ENCODE measurements around the gene KIF21B.
"Not testable (repeated sequence)": the region's sequence is repeated elsewhere in the genome, so short reads cannot be mapped to it uniquely, and the experiment has no call there.

The KIF21B gene

DNA sequence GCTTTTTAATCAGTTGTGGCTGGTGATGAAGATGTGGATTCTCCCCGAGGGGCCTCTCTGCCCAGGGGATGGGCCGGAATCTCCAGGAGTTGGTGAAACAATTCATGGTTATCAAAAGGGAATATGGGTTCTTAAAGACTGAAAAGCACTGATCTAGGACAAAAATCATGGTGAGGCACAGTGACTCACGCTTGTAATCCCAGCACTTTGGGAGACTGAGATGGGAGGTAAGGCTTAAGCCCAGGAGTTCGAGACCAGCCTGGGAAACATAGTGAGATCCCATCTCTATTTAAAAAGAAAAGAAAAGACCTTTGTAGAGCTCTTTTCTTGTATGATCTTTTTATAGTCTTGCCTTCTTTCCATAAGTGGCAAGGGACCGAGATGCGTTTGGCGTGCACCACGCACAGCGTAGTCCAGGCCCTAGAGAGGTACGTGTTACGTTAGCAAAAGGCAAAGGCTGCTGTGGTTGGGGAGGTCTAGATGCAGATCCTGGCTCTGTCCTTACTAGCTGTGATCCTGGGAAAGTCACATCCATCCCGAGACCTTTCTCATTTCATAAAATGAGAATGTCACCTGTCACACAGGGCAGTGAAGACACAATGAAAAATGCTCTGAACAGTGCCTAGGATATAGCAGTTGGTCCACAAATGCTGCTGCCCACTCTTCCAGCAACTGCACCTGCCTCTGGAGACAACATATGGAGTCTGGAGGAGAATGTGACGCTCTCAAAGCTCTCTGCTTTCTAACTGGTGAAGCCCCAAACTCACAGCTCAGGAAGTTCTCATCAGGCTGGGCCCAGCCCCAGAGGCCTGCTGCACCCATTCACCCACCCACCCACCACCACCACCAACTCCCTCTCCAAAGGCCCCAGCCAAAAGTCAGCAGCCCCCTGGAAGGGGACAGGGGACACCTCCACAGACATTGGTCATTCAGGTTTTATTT, 54.8 kb downstream of the KIF21B start:
- no peak for DNase-seq (ENCODE audit: low read depth)
- no peak overlapping the region for H3K4me3 ChIP-seq (ENCODE audit: low read length)
- TF ChIP-seq, protein P1, sequence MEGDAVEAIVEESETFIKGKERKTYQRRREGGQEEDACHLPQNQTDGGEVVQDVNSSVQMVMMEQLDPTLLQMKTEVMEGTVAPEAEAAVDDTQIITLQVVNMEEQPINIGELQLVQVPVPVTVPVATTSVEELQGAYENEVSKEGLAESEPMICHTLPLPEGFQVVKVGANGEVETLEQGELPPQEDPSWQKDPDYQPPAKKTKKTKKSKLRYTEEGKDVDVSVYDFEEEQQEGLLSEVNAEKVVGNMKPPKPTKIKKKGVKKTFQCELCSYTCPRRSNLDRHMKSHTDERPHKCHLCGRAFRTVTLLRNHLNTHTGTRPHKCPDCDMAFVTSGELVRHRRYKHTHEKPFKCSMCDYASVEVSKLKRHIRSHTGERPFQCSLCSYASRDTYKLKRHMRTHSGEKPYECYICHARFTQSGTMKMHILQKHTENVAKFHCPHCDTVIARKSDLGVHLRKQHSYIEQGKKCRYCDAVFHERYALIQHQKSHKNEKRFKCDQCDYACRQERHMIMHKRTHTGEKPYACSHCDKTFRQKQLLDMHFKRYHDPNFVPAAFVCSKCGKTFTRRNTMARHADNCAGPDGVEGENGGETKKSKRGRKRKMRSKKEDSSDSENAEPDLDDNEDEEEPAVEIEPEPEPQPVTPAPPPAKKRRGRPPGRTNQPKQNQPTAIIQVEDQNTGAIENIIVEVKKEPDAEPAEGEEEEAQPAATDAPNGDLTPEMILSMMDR (conservative IDR thresholded peaks at IDR 0.05; ENCODE audit: low read length): no peak

DNA sequence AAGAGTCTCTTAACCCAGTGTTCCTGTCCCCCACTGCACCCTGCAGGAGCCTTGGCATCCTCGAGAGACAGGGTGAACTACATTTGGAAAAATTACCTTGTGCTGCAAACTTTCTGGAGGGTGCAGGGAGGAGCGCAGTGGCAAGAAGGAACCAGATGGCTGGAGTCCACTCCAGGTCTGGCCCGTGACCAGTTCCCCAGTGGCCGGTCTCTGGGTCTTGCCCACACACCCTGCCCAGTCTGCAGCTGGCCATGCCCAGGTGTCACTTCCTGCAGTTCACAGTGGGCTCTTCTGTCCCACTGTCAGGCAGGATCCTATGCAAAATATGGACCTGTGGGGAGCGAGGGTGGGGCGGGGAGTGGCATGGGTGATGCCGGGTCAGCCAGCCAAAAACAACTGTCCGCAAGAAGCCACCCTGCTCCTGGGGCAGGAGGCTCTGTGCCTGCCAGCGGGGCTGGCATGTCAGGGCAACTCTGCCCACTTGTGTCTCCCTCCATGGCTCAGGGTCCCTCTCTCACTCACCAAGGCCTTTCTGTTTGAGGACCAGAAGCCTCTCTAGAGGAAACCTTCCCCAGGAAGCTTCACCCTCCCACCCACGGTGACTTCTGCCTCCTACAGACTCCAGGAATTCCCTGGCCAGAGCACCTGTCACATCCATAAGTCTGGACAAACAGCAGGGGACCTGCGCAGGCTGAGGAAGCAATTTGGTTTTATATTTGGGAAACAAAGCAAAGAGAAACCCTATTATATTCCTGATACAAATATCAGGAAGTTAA, 55.6 kb downstream of the KIF21B start:
- no peak for DNase-seq (ENCODE audit: low read depth)
- TF ChIP-seq, protein P1 (conservative IDR thresholded peaks at IDR 0.05; ENCODE audit: low read length): no peak
- H3K4me3 ChIP-seq (ENCODE audit: low read length): no peak overlapping the region

DNA sequence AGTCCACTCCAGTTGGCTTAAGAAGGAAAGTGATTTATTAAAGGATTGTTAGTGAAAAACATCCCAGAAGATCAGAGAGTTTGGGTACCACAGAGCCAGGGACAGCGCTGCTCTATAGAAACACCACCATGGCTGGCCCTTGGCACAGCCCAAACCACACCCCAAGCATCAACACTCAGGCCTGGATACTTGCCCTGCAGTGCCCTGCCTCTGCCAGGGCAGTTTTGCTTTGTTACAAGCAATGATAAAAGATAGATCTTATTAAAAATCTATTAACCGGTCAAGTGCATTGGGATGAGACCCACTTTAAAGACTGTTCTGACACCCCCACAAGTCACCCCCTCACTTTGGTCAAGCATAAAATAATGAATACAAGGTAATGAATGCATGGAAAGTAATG, 56.6 kb downstream of the KIF21B start:
- no peak for DNase-seq (ENCODE audit: low read depth)
- TF ChIP-seq, protein P1 (conservative IDR thresholded peaks at IDR 0.05; ENCODE audit: low read length): no peak
- H3K4me3 ChIP-seq (ENCODE audit: low read length): no peak overlapping the region

DNA sequence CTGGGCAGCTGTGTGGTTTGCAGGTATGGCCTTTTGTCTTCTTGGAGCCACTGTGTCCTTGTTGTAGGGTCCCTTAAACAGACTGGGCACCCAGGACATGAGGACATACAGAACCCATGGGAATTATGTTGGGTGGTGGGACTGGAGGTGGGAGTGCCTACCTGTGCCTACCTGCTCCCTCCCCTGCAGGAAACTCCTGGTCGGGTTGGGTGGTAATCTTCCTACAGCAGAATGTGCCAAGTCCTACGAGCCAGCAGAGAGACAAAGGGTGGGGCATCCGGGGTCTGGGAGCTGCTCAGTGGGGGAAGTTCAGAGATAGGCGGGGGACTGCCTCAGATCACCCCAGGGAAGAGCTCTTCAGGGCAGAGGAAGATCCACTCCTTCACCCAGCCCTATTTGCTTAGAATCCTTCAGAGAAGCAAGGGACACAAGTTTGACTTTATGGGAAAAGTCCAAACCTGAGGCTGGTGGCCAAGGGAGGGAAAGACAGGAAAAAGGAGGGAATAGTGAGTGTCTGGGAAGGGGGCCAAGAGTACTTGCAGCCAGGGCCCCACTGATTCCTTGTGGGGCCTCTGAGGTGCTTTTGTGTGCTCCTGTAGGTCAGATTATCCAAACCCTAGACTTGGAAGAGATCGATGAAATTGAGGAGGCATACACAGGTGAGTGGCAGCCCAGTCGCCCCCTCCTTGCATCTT, 58.3 kb downstream of the KIF21B start:
- H3K4me3 ChIP-seq (ENCODE audit: low read length): no peak overlapping the region
- DNase-seq (ENCODE audit: low read depth): no peak
- TF ChIP-seq, protein P1 (conservative IDR thresholded peaks at IDR 0.05; ENCODE audit: low read length): no peak

DNA sequence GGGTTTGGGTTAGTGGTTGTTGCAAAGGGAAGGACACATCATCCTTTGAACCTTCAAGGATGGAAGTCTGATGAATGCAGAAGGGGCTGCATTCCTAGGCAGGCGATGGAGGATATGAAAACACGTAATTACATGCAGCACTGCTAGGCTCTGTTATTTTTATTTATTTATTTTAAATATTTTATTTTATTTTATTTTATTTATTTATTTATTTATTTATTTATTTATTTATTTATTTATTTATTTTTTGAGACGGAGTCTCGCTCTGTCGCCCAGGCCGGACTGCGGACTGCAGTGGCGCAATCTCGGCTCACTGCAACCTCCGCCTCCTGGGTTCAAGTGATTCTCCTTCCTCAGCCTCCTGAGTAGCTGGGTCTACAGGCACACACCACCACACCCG, 59.6 kb downstream of the KIF21B start:
- not testable (repeated sequence) for H3K4me3 ChIP-seq (ENCODE audit: low read length); DNase-seq (ENCODE audit: low read depth)

DNA sequence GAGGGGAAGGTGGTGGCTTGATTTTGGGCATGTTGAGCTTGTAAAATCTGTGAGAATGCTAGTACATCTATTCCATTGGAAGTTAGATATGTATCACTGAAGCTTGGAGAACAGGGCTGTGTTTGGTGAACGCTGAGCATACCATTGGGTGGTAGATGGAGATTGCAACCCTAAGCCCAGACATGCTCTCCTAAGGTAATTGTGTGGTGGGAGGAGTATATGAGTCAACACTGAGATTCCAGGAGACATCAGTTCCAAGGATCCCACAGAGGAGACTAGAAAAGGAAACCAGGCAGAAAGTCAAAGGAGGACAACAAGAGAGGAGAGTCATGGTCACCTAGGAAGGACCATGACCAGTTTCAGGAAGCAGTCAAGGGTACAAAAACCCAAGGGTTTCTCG, 60.4 kb downstream of the KIF21B start:
- TF ChIP-seq, protein P1 (conservative IDR thresholded peaks at IDR 0.05; ENCODE audit: low read length): no peak
- DNase-seq (ENCODE audit: low read depth): no peak

DNA sequence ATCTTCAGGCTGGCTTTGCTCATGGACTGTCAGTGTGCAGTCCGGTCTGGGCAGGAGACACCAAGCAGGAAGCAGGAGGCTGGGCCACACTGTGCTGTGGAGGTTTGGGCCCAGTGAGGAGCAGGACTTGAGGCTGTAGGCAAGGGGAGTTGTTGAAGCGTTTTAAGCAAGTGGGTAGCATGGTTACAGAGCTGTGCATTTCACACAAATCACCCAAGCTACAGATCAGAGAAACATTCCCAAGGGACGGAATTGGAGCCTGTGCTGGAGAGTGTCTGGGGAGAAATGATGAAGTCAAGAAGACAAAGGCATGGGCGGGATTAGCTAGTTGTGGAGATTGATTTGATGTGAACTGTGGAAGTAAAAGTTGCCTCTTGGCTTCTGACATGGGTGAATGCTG, 60.9 kb downstream of the KIF21B start:
- no peak for DNase-seq (ENCODE audit: low read depth)
- H3K4me3 ChIP-seq (ENCODE audit: low read length): no peak overlapping the region
- TF ChIP-seq, protein P1 (conservative IDR thresholded peaks at IDR 0.05; ENCODE audit: low read length): no peak

More for the DNA sequence above, 60.4 kb downstream of the KIF21B start:
- H3K4me3 ChIP-seq (ENCODE audit: low read length): no peak overlapping the region

DNA sequence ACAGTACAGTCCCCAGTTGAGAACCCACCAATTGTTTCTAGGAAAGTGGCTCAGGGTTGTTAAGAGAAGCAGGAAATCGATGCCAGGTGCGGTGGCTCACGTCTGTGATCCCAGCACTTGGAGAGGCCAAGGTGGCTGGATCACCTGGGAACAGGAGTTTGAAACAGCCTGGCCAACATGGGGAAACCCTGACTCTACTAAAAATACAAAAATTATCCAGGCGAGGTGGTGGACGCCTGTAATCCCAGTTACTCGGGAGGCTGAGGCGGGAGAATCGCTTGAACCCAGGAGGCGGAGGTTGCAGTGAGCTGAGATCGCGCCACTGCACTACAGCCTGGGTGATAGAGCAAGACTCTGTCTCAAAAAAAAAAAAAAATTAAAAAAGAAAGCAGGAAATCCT, 61.4 kb downstream of the KIF21B start:
- H3K4me3 ChIP-seq (ENCODE audit: low read length): not testable (repeated sequence)

More for the DNA sequence above, 61.4 kb downstream of the KIF21B start:
- DNase-seq (ENCODE audit: low read depth): not testable (repeated sequence)

Measured in AG10803 (cell line).